Type B pancreatic cell (in vitro differentiated cells): ENCODE measurements around the gene EXPH5. TPM values are rescaled to one million over a fixed set of nuclear protein-coding genes. Genes with fewer than 3 reads are reported as not detected.
"Not testable (repeated sequence)": the region's sequence is repeated elsewhere in the genome, so short reads cannot be mapped to it uniquely, and the experiment has no call there.

Source experiments
- DNase-seq: peaks from one replicate; pipeline ENCODE4 v3.0.0; 2021; ENCODE audit warnings: mixed read lengths; ENCODE audit not compliant: unreplicated experiment; ENCODE audit errors: extremely low spot score
- H3K27ac Mint-ChIP-seq: 2 replicates; pipeline ENCODE4 v1.8.0; 2021; ENCODE audit warnings: mild to moderate bottlenecking, mixed read lengths
- H3K27me3 Mint-ChIP-seq: 2 replicates; pipeline ENCODE4 v1.8.0; 2021; ENCODE audit warnings: mixed read lengths
- H3K36me3 Mint-ChIP-seq: 2 replicates; pipeline ENCODE4 v1.8.0; 2021; ENCODE audit warnings: mixed read lengths
- H3K4me1 Mint-ChIP-seq: one replicate; pipeline ENCODE4 v1.8.0; 2021; ENCODE audit warnings: mixed read lengths; ENCODE audit not compliant: unreplicated experiment
- H3K4me3 Mint-ChIP-seq: 2 replicates; pipeline ENCODE4 v1.8.0; 2021; ENCODE audit warnings: mild to moderate bottlenecking, mixed read lengths
- H3K9me3 Mint-ChIP-seq: 2 replicates; pipeline ENCODE4 v1.8.0; 2021; ENCODE audit warnings: mixed read lengths
- long read RNA-seq: library from polyadenylated mRNA; unstranded; transcript quantifications from one replicate; pipeline ENCODE4 v2.0.0, GENCODE V29; 2020
- total RNA-seq: library from RNA; stranded (reverse); gene quantifications from 2 replicates; pipeline ENCODE4 v1.2.1, GENCODE V29; 2021; ENCODE audit warnings: low replicate concordance
- TF ChIP-seq, protein P1 (sequence below): fragments of 200-600 bp; sonication (generic); conservative IDR thresholded peaks from 2 replicates; pipeline ENCODE4 v1.5.0; 2021; ENCODE audit warnings: antibody characterized with exemption, mild to moderate bottlenecking

EXPH5 gene, protein sequence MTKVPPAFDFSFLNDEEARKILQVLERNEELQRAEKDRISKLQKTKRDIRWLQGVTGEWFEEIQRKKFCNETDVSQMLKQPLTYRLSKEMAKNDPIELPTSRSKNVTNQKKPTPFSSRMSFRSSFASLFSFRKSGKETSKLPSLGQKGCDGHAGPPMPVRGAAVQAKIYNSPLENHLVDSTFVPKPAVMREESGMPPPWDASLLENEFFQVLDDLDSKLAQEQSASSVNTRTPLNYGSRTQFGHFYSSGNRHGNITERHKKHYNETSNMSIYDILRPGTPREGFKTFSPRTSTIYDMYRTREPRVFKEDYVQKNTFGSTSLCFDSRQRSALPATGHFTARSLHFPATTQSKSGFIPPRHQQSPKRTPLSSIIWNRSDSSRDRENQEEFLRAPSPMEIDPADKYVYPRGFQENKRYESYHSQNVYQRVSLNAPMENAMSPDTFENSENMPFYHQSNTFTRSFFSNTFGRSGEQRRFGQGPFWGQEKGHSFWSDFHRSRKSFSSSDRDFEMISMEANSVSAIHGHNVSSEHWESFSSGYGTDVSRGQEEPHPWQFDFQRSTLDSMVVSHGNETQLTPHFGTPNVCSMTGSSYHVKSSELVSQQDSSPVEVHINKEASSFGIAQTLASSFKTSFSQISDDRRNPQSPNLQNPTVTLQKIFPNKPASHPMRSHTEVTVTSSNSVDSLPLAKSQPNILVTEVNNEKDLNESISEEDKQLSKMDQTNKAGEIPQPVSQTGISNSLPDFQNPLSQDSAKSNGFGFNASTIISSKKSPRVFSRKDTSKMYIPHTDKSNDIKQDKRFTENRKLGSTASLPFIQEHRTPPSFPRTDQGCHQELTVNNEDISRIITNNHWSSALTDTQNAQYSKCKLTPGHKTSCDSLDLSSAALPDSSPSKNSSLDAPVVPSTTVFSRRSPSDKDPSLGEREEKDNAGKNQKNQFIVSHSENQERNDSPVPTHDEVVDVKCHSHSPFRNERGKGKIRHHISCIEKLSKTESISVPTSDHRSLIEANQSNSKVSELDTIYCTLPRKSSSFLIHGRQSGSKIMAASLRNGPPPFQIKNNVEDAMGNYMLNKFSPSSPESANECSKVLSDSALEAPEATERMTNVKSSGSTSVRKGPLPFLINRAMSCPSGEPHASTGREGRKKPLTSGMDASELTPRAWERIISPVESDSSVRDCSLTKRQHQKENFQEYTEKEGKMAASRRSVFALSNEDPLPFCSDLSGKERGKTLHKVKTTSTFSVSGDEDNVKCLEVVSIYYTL (N-terminal part only)
- total RNA-seq: 15.2 and 37.4 TPM in 2 replicates
- long read RNA-seq, full-length matches to known transcripts: 21 of 39 reads
- long read RNA-seq, partial matches to known transcripts: 3 of 39 reads
- long read RNA-seq, other reads (novel, unspliced or antisense): 15 of 39 reads

DNA sequence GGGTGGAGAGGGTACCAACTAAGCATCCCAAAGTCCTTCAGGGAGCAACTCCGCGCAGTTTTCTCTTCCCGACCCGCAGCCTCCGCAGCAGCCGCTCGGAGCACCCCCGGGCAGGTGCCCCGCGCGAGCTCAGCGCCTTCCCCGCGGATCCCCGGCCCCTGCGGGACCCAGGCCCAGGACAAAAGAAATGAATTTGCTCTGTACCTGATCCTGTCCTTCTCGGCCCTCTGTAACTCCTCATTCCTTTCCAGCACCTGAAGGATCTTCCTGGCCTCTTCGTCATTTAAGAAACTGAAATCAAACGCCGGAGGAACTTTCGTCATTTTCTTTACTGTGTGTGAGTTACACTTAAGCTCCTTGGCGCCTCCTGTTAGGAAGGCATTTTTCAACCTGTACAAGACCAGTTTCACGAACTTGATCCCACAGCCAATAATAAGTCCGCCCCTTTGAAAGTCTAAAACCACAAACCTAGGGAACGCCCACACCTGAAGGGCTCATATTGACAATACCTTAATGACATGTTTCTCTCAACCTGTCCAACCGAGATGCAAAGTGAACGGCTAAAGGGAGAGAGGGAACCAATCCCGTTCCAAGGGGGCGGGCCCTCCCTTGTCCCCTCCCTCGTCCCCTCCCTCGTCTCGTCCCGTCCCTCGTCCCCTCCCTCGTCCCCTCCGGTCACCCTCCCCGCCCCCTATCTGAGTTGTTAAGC lies at the start of gene EXPH5:
TSS of gene EXPH5 (minus strand) at position 555 of the 709 bp plus-strand sequence. CDS start at position 323, 232 bp downstream.
- peaks cover 41% of the 10 kb centered on the region for H3K4me1 Mint-ChIP-seq
- peaks cover 18% of the 10 kb centered on the region for H3K27me3 Mint-ChIP-seq
- peak; percentile 86 for DNase-seq
- H3K27ac Mint-ChIP-seq: peak within 1 kb of the TSS; percentile 99
- H3K4me3 Mint-ChIP-seq: peak within 1 kb of the TSS; percentile 98
- TF ChIP-seq, protein P1, sequence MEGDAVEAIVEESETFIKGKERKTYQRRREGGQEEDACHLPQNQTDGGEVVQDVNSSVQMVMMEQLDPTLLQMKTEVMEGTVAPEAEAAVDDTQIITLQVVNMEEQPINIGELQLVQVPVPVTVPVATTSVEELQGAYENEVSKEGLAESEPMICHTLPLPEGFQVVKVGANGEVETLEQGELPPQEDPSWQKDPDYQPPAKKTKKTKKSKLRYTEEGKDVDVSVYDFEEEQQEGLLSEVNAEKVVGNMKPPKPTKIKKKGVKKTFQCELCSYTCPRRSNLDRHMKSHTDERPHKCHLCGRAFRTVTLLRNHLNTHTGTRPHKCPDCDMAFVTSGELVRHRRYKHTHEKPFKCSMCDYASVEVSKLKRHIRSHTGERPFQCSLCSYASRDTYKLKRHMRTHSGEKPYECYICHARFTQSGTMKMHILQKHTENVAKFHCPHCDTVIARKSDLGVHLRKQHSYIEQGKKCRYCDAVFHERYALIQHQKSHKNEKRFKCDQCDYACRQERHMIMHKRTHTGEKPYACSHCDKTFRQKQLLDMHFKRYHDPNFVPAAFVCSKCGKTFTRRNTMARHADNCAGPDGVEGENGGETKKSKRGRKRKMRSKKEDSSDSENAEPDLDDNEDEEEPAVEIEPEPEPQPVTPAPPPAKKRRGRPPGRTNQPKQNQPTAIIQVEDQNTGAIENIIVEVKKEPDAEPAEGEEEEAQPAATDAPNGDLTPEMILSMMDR: no peak
- no peaks in the 10 kb centered on the region for H3K9me3 Mint-ChIP-seq
- H3K36me3 Mint-ChIP-seq: peaks cover 3% of the 10 kb centered on the region

DNA sequence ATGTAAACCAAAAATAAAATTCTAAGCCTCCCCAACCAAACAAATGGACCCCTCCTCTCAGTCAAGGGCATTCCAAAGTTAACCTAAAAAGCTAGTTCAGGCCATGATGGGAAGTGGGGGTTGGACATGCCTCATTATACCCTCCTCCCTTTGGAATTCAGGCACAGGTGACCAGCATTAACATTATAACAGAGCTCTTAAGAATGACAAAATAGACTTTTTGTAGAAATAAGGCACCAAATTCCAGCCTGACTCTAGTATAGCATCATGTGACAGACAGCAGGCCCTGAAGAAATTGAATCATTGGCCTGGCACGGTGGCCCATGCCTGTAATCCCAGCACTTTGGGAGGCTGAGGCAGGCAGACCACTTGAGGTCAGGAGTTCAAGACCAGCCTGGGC lies 48.2 kb upstream of the EXPH5 start:
- DNase-seq, H3K27ac Mint-ChIP-seq, H3K9me3 Mint-ChIP-seq, H3K4me1 Mint-ChIP-seq, H3K36me3 Mint-ChIP-seq, H3K4me3 Mint-ChIP-seq, H3K27me3 Mint-ChIP-seq: not testable (repeated sequence)

DNA sequence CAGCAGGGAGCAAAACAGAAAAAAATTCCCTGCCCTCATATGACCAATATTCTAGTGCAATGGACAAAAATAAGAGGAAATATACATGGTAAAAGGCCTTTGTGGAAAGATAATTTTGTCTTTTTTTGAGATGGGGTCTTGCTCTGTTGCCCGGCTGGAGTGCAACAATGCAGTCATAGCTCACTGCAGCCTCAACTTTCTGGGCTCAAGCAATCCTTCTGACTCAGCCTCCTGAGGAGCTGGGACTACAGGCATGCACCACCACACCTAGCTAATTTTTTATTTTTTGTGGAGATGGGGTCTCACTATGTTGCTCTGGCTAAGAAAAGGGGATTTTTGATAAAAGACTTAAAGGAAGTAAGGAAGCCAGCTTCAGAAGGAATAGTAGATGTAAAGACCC lies 45.6 kb upstream of the EXPH5 start:
- H3K4me3 Mint-ChIP-seq: no peak overlapping the region
- TF ChIP-seq, protein P1: no peak
- DNase-seq: no peak
- H3K4me1 Mint-ChIP-seq: no peaks in the 10 kb centered on the region
- no peaks in the 10 kb centered on the region for H3K27me3 Mint-ChIP-seq
- peaks cover 11% of the 10 kb centered on the region for H3K9me3 Mint-ChIP-seq
- no peaks in the 10 kb centered on the region for H3K36me3 Mint-ChIP-seq
- no peak overlapping the region for H3K27ac Mint-ChIP-seq

DNA sequence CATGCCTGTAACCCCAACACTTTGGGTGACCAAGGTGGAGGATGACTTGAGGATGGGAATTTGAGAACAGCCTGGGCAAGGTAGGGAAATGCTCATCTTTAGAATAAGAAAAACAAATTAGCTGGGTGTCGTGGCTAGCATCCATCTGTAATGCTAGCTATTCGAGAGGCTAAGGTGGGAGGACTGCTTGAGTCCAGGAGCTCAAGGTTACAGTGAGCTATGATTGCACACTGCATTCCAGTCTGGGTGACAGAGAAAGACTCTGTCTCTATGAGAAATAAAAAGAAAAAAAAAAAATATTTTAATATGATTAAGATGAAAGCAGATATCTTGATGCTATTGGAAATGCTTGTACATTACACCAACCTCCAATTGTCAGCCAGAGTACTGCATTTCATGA lies 42.7 kb upstream of the EXPH5 start:
- Mint-ChIP-seq H3K4me1 (no peaks in the 10 kb centered on the region), H3K27ac (no peak overlapping the region), H3K27me3 (no peaks in the 10 kb centered on the region), H3K9me3 (peaks cover 11% of the 10 kb centered on the region), H3K4me3 (no peak overlapping the region), H3K36me3 (no peaks in the 10 kb centered on the region)
- TF ChIP-seq, protein P1: no peak
- no peak for DNase-seq

DNA sequence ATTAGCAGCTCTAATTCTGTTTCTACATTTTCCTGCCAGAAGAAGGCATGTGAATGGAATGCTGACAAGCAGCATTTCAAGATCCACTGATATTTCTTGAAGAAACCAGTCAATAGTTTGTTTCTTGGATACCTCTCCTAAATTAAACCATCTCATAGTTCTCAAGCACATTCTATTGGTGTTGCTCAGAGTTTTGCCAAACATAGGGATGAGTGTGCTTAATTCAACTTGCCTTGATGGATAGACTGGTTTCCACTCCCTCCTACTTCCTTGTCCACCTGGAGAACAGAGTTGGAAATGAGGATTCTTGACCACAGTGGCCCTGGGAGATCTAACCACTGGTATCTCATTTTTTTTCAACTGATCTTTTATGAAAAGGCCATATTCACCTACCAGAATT lies 41.5 kb upstream of the EXPH5 start:
- no peaks in the 10 kb centered on the region for H3K27me3 Mint-ChIP-seq
- peak overlapping the region; percentile 85 for H3K27ac Mint-ChIP-seq
- no peak for DNase-seq
- H3K36me3 Mint-ChIP-seq: no peaks in the 10 kb centered on the region
- peak overlapping the region; percentile 4 for H3K4me3 Mint-ChIP-seq
- TF ChIP-seq, protein P1: no peak
- no peaks in the 10 kb centered on the region for H3K4me1 Mint-ChIP-seq
- H3K9me3 Mint-ChIP-seq: peaks cover 11% of the 10 kb centered on the region
